ENCODE measurements around the gene GALNT15. TPM values are rescaled to one million over a fixed set of nuclear protein-coding genes. Genes with fewer than 3 reads are reported as not detected.

The GALNT15 gene
- total RNA-seq, 2 experiments from 2014 or later: not detected

DNA sequence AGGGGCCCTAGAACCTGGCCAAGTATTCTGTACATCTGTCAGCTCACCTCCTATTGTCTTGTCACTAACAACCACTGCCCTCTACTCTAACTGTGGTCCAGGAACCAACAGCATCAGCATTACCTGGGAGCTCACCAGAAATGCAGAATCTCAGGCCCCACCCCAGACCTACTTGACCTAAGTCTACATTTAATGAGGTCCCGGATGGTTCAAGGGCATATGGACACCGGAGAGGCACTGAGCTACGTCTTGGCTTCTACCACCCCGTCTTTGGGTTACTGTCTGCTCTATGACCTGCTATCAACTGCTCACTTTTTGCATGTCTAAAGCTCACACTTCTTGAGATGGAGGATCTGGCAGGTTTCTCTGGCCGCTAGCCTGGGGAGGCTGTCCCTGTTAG, 8.1 kb downstream of the GALNT15 start:
- H3K36me3 Mint-ChIP-seq (ENCODE audit: low read depth): no peaks in the 10 kb centered on the region
- H3K4me1 ChIP-seq (ENCODE audit: insufficient read depth, low read length): peaks cover 7% of the 10 kb centered on the region
- ATAC-seq (ENCODE audit: poor library complexity): no peak
- no peak overlapping the region for H3K4me3 Mint-ChIP-seq
- no peaks in the 10 kb centered on the region for H3K27me3 ChIP-seq (ENCODE audit: control insufficient read depth in 1 of 2, insufficient read depth in 2 of 2, low read length in 2 of 2)
- no peak overlapping the region for H3K4me3 ChIP-seq (ENCODE audit: low read length)
- POLR2A ChIA-PET: no interaction called here
- no peak overlapping the region for H3K27ac Mint-ChIP-seq
- no peaks in the 10 kb centered on the region for H3K9me3 ChIP-seq (ENCODE audit: control insufficient read depth in 1 of 2, insufficient read depth in 1 of 2, low read length in 2 of 2)
- H3K9me3 Mint-ChIP-seq: no peaks in the 10 kb centered on the region
- intact Hi-C loops (cut with DNase I, micrococcal nuclease): no loop called here
- TF ChIP-seq, protein P1, sequence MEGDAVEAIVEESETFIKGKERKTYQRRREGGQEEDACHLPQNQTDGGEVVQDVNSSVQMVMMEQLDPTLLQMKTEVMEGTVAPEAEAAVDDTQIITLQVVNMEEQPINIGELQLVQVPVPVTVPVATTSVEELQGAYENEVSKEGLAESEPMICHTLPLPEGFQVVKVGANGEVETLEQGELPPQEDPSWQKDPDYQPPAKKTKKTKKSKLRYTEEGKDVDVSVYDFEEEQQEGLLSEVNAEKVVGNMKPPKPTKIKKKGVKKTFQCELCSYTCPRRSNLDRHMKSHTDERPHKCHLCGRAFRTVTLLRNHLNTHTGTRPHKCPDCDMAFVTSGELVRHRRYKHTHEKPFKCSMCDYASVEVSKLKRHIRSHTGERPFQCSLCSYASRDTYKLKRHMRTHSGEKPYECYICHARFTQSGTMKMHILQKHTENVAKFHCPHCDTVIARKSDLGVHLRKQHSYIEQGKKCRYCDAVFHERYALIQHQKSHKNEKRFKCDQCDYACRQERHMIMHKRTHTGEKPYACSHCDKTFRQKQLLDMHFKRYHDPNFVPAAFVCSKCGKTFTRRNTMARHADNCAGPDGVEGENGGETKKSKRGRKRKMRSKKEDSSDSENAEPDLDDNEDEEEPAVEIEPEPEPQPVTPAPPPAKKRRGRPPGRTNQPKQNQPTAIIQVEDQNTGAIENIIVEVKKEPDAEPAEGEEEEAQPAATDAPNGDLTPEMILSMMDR (IDR thresholded peaks at IDR 0.05): no peak
- CTCF ChIA-PET: no interaction called here
- H3K4me1 Mint-ChIP-seq (ENCODE audit: low read depth): no peaks in the 10 kb centered on the region
- no peak overlapping the region for H3K27ac ChIP-seq (ENCODE audit: low read depth in 1 of 2, low read length in 2 of 2)
- no peaks in the 10 kb centered on the region for H3K36me3 ChIP-seq (ENCODE audit: insufficient read depth, low read length)
- H3K27me3 Mint-ChIP-seq: peaks cover 10% of the 10 kb centered on the region
- DNase-seq: no peak

DNA sequence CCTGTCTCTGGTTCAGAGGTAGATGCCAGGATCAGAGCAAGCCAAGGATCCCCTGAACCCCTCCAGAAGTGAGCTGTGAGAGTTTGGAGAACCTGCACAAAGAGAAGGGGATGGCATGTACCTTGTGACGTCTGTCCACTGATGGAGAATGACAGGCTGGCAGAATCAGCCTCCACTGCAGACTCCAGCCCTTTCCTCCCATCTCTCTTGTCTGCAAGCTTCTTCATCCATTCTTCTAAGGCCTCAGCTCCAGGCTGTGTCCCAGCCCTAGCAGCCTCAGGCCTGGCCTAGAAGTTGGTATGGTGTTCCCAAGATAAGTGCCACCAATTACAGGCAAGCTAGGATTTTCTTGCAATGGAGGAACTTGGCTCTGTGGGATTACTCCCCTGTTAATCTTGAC, 8.6 kb downstream of the GALNT15 start:
- Mint-ChIP-seq H3K27ac (no peak overlapping the region), H3K9me3 (no peaks in the 10 kb centered on the region), H3K27me3 (peaks cover 9% of the 10 kb centered on the region), H3K4me1 (ENCODE audit: low read depth) (no peaks in the 10 kb centered on the region), H3K36me3 (ENCODE audit: low read depth) (no peaks in the 10 kb centered on the region), H3K4me3 (no peak overlapping the region)
- CTCF ChIA-PET: no interaction called here
- Histone ChIP-seq H3K27me3 (ENCODE audit: control insufficient read depth in 1 of 2, insufficient read depth in 2 of 2, low read length in 2 of 2) (no peaks in the 10 kb centered on the region), H3K4me1 (ENCODE audit: insufficient read depth, low read length) (peaks cover 5% of the 10 kb centered on the region), H3K27ac (ENCODE audit: low read depth in 1 of 2, low read length in 2 of 2) (no peak overlapping the region), H3K9me3 (ENCODE audit: control insufficient read depth in 1 of 2, insufficient read depth in 1 of 2, low read length in 2 of 2) (no peaks in the 10 kb centered on the region), H3K36me3 (ENCODE audit: insufficient read depth, low read length) (no peaks in the 10 kb centered on the region), H3K4me3 (ENCODE audit: low read length) (no peak overlapping the region)
- DNase-seq: no peak
- ATAC-seq (ENCODE audit: poor library complexity): no peak
- intact Hi-C loops (cut with DNase I, micrococcal nuclease): no loop called here
- TF ChIP-seq, protein P1 (IDR thresholded peaks at IDR 0.05): no peak
- POLR2A ChIA-PET: no interaction called here

DNA sequence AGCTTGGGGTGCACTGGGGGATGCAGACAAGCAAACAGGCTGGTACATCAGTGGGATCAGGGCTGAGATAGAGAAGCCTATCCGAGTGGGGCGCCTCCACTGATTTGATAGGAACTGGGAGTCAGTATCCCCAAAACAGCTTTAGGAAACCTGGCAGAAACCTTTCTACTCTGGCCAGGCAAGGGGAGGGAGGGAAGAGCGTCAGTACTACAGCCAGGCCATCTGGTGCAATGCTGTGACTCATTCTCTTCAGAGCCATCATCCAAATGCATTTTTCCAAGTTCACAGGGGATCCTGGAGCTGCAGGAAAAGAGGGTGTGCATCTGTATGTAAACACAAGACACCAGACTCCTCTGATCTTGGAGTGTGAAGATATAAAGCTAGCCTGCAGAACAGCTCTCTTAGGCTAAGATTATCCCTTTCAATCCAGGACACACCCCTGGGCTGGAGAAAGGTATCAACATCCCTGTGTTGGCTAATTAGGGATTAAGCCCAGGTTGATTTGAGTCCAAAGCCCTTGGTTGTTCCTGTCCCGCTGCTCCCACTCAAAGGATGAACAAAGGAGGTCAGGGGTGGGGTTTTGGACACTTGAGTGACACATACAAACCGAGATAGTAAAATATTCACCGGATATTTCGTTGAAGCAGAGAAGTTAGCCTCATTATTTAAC, 9.3 kb downstream of the GALNT15 start:
- no peaks in the 10 kb centered on the region for H3K9me3 Mint-ChIP-seq
- no peaks in the 10 kb centered on the region for H3K36me3 Mint-ChIP-seq (ENCODE audit: low read depth)
- no peak for DNase-seq
- H3K4me1 Mint-ChIP-seq (ENCODE audit: low read depth): no peaks in the 10 kb centered on the region
- TF ChIP-seq, protein P1 (IDR thresholded peaks at IDR 0.05): no peak
- H3K27ac Mint-ChIP-seq: no peak overlapping the region
- POLR2A ChIA-PET: no interaction called here
- H3K27me3 ChIP-seq (ENCODE audit: control insufficient read depth in 1 of 2, insufficient read depth in 2 of 2, low read length in 2 of 2): no peaks in the 10 kb centered on the region
- CTCF ChIA-PET: no interaction called here
- no peaks in the 10 kb centered on the region for H3K36me3 ChIP-seq (ENCODE audit: insufficient read depth, low read length)
- no peaks in the 10 kb centered on the region for H3K4me1 ChIP-seq (ENCODE audit: insufficient read depth, low read length)
- ATAC-seq (ENCODE audit: poor library complexity): no peak
- no peak overlapping the region for H3K4me3 ChIP-seq (ENCODE audit: low read length)
- no peak overlapping the region for H3K4me3 Mint-ChIP-seq
- intact Hi-C loops (cut with DNase I, micrococcal nuclease): no loop called here
- H3K27ac ChIP-seq (ENCODE audit: low read depth in 1 of 2, low read length in 2 of 2): no peak overlapping the region
- no peaks in the 10 kb centered on the region for H3K9me3 ChIP-seq (ENCODE audit: control insufficient read depth in 1 of 2, insufficient read depth in 1 of 2, low read length in 2 of 2)
- peaks cover 7% of the 10 kb centered on the region for H3K27me3 Mint-ChIP-seq
